HCT116 (cell line): ENCODE results near the gene SH2D1B. TPM values are rescaled to one million over a fixed set of nuclear protein-coding genes. Genes with fewer than 3 reads are reported as not detected.

Experiments used
- ATAC-seq: fragments of 200-7000 bp; cut with Tn5 transposase; 2 replicates; pipeline ENCODE4 v1.9.1; 2020; ENCODE audit warnings: mild to moderate bottlenecking, moderate library complexity
- BruUV-seq: library from RNA; stranded (reverse); fragments of 400-500 nt; replicated peaks from 2 replicates; lab custom pipeline; 2021; lab: Mats Ljungman, UMichigan
- CTCF ChIA-PET: fragments of 300-600 bp; sonication (Branson Sonifier 250); formaldehyde crosslinking; loops from one replicate; lab custom pipeline; 2021; ENCODE audit warnings: antibody characterized with exemption; lab: Charles Lee
- POLR2A ChIA-PET: fragments of 300-600, 350-600 bp; sonication (Branson Sonifier 250); formaldehyde crosslinking; loops from one replicate; lab custom pipeline; 2021; ENCODE audit warnings: antibody characterized with exemption; lab: Charles Lee
- RAD21 ChIA-PET, 2 experiments: fragments of 300-600 bp; sonication (Branson Sonifier 250); formaldehyde crosslinking; loops; one replicate each; lab custom pipeline; 2023; ENCODE audit warnings: low total read pairs in 2 of 2; ENCODE audit not compliant: uncharacterized antibody in 2 of 2, unreplicated experiment in 2 of 2, low non-redundant PET in 1 of 2; lab: Charles Lee
- DNase-seq: peaks from one replicate; pipeline ENCODE4 v3.0.0-alpha.2; 2010; ENCODE audit warnings: low read depth, low spot score
- H2AFZ ChIP-seq: fragments of 200-600 bp; shearing (Covaris generic), sonication (generic); 2 replicates; pipeline ENCODE4 v1.6.1; 2017; ENCODE audit warnings: low read depth, mixed run types, mixed read lengths, antibody characterized with exemption, low read length; ENCODE audit not compliant: poor library complexity, severe bottlenecking
- H3K27ac ChIP-seq: 2 replicates; pipeline ENCODE4 v1.5.1; 2012; ENCODE audit warnings: low read depth, low read length
- H3K27me3 ChIP-seq: fragments of 200-600 bp; sonication (generic); 2 replicates; pipeline ENCODE4 v1.6.1; 2016; ENCODE audit warnings: mixed run types, low read length, mixed read lengths; ENCODE audit not compliant: insufficient read depth
- H3K36me3 ChIP-seq, 2 experiments: fragments of 200-500 bp in 1 of 2; fragments of 200-600 bp in 1 of 2; sonication (Bioruptor generic) in 1 of 2; sonication (generic) in 1 of 2; 2 replicates each; pipeline versions ENCODE4 v1.5.1 to v1.6.1; 2014 to 2016; ENCODE audit warnings: low read length in 2 of 2, inconsistent platforms in 1 of 2, mixed read lengths in 1 of 2, mixed run types in 1 of 2; ENCODE audit not compliant: insufficient read depth in 2 of 2, control insufficient read depth in 1 of 2
- H3K4me1 ChIP-seq, 2 experiments: fragments of 200-600 bp in 1 of 2; sonication (generic) in 1 of 2; 2 replicates each; pipeline versions ENCODE4 v1.5.1 to v1.6.1; 2012 to 2017; ENCODE audit warnings: low read length in 2 of 2, inconsistent platforms in 1 of 2, mild to moderate bottlenecking in 1 of 2, mixed read lengths in 1 of 2, mixed run types in 1 of 2, moderate library complexity in 1 of 2; ENCODE audit not compliant: insufficient read depth in 2 of 2, control insufficient read depth in 1 of 2
- H3K4me2 ChIP-seq: fragments of 200-600 bp; sonication (generic); 2 replicates; pipeline ENCODE4 v1.6.1; 2017; ENCODE audit warnings: mixed run types, low read length, mixed read lengths
- H3K4me3 ChIP-seq, 2 experiments: fragments of 200-600 bp in 1 of 2; sonication (generic) in 1 of 2; replicated peaks in 1 of 2; 2 replicates each; pipeline ENCODE4 v1.5.1; 2011 to 2016; ENCODE audit warnings: low read length in 2 of 2, control low read depth in 1 of 2, low read depth in 1 of 2, mild to moderate bottlenecking in 1 of 2, mixed read lengths in 1 of 2, mixed run types in 1 of 2
- H3K79me2 ChIP-seq: fragments of 200-600 bp; sonication (generic); 2 replicates; pipeline ENCODE4 v1.6.1; 2017; ENCODE audit warnings: mild to moderate bottlenecking, mixed run types, low read length, moderate library complexity, mixed read lengths; ENCODE audit not compliant: insufficient read depth
- H3K9ac ChIP-seq: fragments of 200-600 bp; sonication (generic); 2 replicates; pipeline ENCODE4 v1.6.1; 2016; ENCODE audit warnings: low read length, mixed read lengths
- H3K9me2 ChIP-seq: fragments of 200-600 bp; sonication (generic), shearing (Covaris generic); 2 replicates; pipeline ENCODE4 v1.6.1; 2017; ENCODE audit warnings: mixed run types, mild to moderate bottlenecking, moderate library complexity; ENCODE audit not compliant: insufficient read depth
- H3K9me3 ChIP-seq, 2 experiments: fragments of 200-500 bp in 1 of 2; fragments of 200-600 bp in 1 of 2; sonication (Bioruptor generic) in 1 of 2; sonication (generic) in 1 of 2; 2 replicates each; pipeline ENCODE4 v1.6.1; 2014 to 2017; ENCODE audit warnings: low read length in 2 of 2, mixed read lengths in 2 of 2, inconsistent platforms in 1 of 2, low read depth in 1 of 2, mild to moderate bottlenecking in 1 of 2, mixed run types in 1 of 2, moderate library complexity in 1 of 2; ENCODE audit not compliant: control insufficient read depth in 1 of 2, insufficient read depth in 1 of 2
- H4K20me1 ChIP-seq: fragments of 200-600 bp; sonication (generic), shearing (Covaris generic); 2 replicates; pipeline ENCODE4 v1.6.1; 2017; ENCODE audit warnings: mixed run types, mild to moderate bottlenecking, moderate library complexity; ENCODE audit not compliant: insufficient read depth
- SIN3A ChIP-seq: IDR thresholded peaks from 2 replicates; pipeline ENCODE4 v1.6.1; 2012; ENCODE audit warnings: low read depth
- intact Hi-C: fragments of 100-400 bp; cut with micrococcal nuclease; formaldehyde crosslinking; loops from 2 replicates; pipeline ENCODE4 v1.10.0; 2022
- total RNA-seq: library from RNA; stranded (reverse); gene quantifications from one replicate; pipeline ENCODE4 v1.2.1, GENCODE V29; 2021; ENCODE audit not compliant: unreplicated experiment

The SH2D1B gene
- total RNA-seq, 1 experiment from 2014 or later = 0.12 TPM

- intact Hi-C loops = no loop called here
- no peak overlapping the region for H3K4me2 ChIP-seq
- ChIA-PET POLR2A (no interaction called here), RAD21 (no interaction called here), CTCF (no interaction called here)
- H3K9me2 ChIP-seq = no peaks in the 10 kb centered on the region
- DNase-seq = no peak
- H3K4me1 ChIP-seq = peaks cover 23 to 36% of the 10 kb centered on the region in 2 experiments
- no peak overlapping the region for H2AFZ ChIP-seq
- no peak for ATAC-seq
- TF ChIP-seq SIN3A = no peak
- H3K4me3 ChIP-seq = no peak overlapping the region
- no peaks in the 10 kb centered on the region for H3K36me3 ChIP-seq
- no peak overlapping the region for H3K9ac ChIP-seq
- no peaks in the 10 kb centered on the region for H4K20me1 ChIP-seq
- no peaks in the 10 kb centered on the region for H3K27me3 ChIP-seq
- H3K27ac ChIP-seq = no peak overlapping the region
- BruUV-seq = no TSS peak
- no peaks in the 10 kb centered on the region for H3K9me3 ChIP-seq
- no peaks in the 10 kb centered on the region for H3K79me2 ChIP-seq
These were observed 64.7 kb downstream of the SH2D1B start for GRCh38 chr1:162347281-162347680.

Other genes starting within 250 kb of the SH2D1B start
- not detected for gene SPATA46, start 35.3 kb downstream of the SH2D1B start, total RNA-seq
- gene C1orf226, start 30.4 kb downstream of the SH2D1B start, total RNA-seq = 7.7 TPM
- 75.1 TPM for gene UHMK1, start 85.7 kb upstream of the SH2D1B start, total RNA-seq
- 51.4 TPM for gene UAP1, start 149.6 kb upstream of the SH2D1B start, total RNA-seq
- gene DDR2, start 220.3 kb upstream of the SH2D1B start, total RNA-seq = 0.84 TPM